Lower leg skin (tissue), 3 donors: Measurements from ENCODE around the gene PSMC2.

Experiments
- CTCF ChIP-seq, 3 donors: fragments of 450-650 bp; IDR thresholded peaks; one replicate each; pipeline ENCODE4 v1.5.1; 2016; ENCODE audit warnings: antibody characterized with exemption in 3 of 3, mild to moderate bottlenecking in 3 of 3, moderate library complexity in 2 of 3
- POLR2A ChIP-seq, 2 donors: fragments of 450-650 bp; IDR thresholded peaks; one replicate each; pipeline ENCODE4 v1.6.1; 2016 to 2017; ENCODE audit warnings: antibody characterized with exemption in 2 of 2, mild to moderate bottlenecking in 1 of 2, moderate library complexity in 1 of 2

GRCh38 chr7:103338864-103339263 is 8.6 kb upstream of the PSMC2 start:
- TF ChIP-seq POLR2A (IDR thresholded peaks at IDR 0.05) (no peak), CTCF (IDR thresholded peaks at IDR 0.05) (no peak)
